ENCODE results near the gene UGT1A10.
"Not testable (repeated sequence)": the region's sequence is repeated elsewhere in the genome, so short reads cannot be mapped to it uniquely, and the experiment has no call there.

The UGT1A10 gene

GRCh38 chr2:233698740-233699139, 62.5 kb downstream of the UGT1A10 start:
- DNase-seq, result no peak

GRCh38 chr2:233699424-233700027, 63.3 kb downstream of the UGT1A10 start:
- DNase-seq, result no peak

GRCh38 chr2:233700028-233700635, 63.9 kb downstream of the UGT1A10 start:
- no peak for DNase-seq

GRCh38 chr2:233700842-233701241, 64.6 kb downstream of the UGT1A10 start:
- not testable (repeated sequence) for DNase-seq

- DNase-seq, result no peak
These were observed 66.0 kb downstream of the UGT1A10 start for GRCh38 chr2:233702238-233702637.

- no peak for DNase-seq
These were observed 69.8 kb downstream of the UGT1A10 start for GRCh38 chr2:233705911-233706506.

- DNase-seq, result no peak
These were observed 70.5 kb downstream of the UGT1A10 start for GRCh38 chr2:233706720-233707119.

GRCh38 chr2:233707940-233708644, 71.8 kb downstream of the UGT1A10 start:
- no peak for DNase-seq

- DNase-seq, result no peak
These were observed 72.7 kb downstream of the UGT1A10 start for GRCh38 chr2:233708942-233709341.

GRCh38 chr2:233711312-233712008, 75.2 kb downstream of the UGT1A10 start:
- peak; percentile 13 to 47 for DNase-seq

GRCh38 chr2:233712611-233713261, 76.5 kb downstream of the UGT1A10 start, which contains the start of gene UGT1A5:
TSS of gene UGT1A5 (plus strand) at chr2:233712907. CDS start at chr2:233712992, 85 bp downstream.
- DNase-seq, result no peak

GRCh38 chr2:233713262-233713615, 77.0 kb downstream of the UGT1A10 start:
- no peak for DNase-seq

- no peak for DNase-seq
These were observed 77.9 kb downstream of the UGT1A10 start for GRCh38 chr2:233714121-233714520.

GRCh38 chr2:233718552-233718951, 82.3 kb downstream of the UGT1A10 start, which contains the start of gene UGT1A4:
TSS of gene UGT1A4 (plus strand) at chr2:233718736. CDS start at chr2:233718821, 85 bp downstream.
- DNase-seq, result no peak

- no peak for DNase-seq
These were observed 92.6 kb downstream of the UGT1A10 start, which contains the start of gene UGT1A3 for GRCh38 chr2:233728723-233729301. TSS of gene UGT1A3 (plus strand) at chr2:233729042. CDS start at chr2:233729127, 85 bp downstream.

- DNase-seq, result not testable (repeated sequence)
These were observed 100.8 kb downstream of the UGT1A10 start for GRCh38 chr2:233736868-233737653.

GRCh38 chr2:233740870-233741269, 104.6 kb downstream of the UGT1A10 start:
- no peak for DNase-seq

- no peak for DNase-seq
These were observed 107.4 kb downstream of the UGT1A10 start for GRCh38 chr2:233743464-233744259.

GRCh38 chr2:233745073-233745755, 109.0 kb downstream of the UGT1A10 start:
- no peak for DNase-seq

GRCh38 chr2:233745838-233746237, 109.6 kb downstream of the UGT1A10 start:
- not testable (repeated sequence) for DNase-seq
